ENCODE results near the gene TNRC6C. TPM values are rescaled to one million over a fixed set of nuclear protein-coding genes. Genes with fewer than 3 reads are reported as not detected.

TNRC6C gene
- total RNA-seq, 1 donor from 2014 or later: 64.7 TPM

DNA sequence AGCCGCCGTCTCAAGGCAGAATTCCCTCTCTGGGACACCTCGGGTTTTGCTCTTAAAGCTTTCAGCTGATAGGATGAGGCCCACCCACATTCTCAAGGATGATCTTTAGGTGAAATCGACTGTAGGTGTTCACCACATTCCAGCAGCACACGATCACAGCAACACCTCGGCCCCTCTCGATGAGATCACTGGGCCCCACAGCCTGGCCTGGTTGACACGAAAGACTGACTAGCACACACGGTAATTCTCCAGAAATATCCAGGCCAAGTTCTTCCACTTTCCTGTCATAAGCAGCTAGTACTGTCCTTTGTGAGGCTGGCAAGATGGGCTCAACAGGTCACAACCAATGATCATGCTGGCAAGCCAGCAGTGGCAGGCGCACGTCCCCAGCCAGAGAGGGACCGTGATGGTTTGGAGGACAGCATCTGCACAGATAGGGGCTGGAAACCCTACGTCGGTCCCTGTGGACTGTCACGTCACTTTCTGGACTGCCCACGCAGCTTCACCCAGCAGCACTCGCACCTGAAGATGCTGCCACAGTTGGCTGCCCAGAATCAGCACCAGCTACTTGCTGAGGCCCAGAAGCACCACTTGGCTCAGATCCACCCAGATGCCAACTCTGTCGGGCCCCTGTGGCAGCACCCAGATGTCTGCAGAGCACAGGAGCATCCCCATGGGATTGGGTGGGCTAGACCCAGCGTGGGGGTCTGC lies 152.7 kb downstream of the TNRC6C start:
- TF ChIP-seq, protein P1, sequence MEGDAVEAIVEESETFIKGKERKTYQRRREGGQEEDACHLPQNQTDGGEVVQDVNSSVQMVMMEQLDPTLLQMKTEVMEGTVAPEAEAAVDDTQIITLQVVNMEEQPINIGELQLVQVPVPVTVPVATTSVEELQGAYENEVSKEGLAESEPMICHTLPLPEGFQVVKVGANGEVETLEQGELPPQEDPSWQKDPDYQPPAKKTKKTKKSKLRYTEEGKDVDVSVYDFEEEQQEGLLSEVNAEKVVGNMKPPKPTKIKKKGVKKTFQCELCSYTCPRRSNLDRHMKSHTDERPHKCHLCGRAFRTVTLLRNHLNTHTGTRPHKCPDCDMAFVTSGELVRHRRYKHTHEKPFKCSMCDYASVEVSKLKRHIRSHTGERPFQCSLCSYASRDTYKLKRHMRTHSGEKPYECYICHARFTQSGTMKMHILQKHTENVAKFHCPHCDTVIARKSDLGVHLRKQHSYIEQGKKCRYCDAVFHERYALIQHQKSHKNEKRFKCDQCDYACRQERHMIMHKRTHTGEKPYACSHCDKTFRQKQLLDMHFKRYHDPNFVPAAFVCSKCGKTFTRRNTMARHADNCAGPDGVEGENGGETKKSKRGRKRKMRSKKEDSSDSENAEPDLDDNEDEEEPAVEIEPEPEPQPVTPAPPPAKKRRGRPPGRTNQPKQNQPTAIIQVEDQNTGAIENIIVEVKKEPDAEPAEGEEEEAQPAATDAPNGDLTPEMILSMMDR (IDR thresholded peaks at IDR 0.05; ENCODE audit: partially characterized antibody, unreplicated experiment): no peak
- H3K27me3 Mint-ChIP-seq (ENCODE audit: unreplicated experiment): peaks cover 4% of the 10 kb centered on the region
- H3K9me3 Mint-ChIP-seq (ENCODE audit: unreplicated experiment): peaks cover 10% of the 10 kb centered on the region
- H3K36me3 Mint-ChIP-seq (ENCODE audit: unreplicated experiment): no peaks in the 10 kb centered on the region
- no peak overlapping the region for H3K27ac Mint-ChIP-seq (ENCODE audit: unreplicated experiment)
- DNase-seq: peak; percentile 8
- no peak overlapping the region for H3K4me3 Mint-ChIP-seq (ENCODE audit: unreplicated experiment)
- H3K4me1 Mint-ChIP-seq (ENCODE audit: low read depth, unreplicated experiment): peaks cover 2% of the 10 kb centered on the region

GRCh38 chr17:78111727-78112517 lies 153.4 kb downstream of the TNRC6C start:
- no peak overlapping the region for H3K27ac Mint-ChIP-seq (ENCODE audit: unreplicated experiment)
- H3K4me1 Mint-ChIP-seq (ENCODE audit: low read depth, unreplicated experiment): peaks cover 2% of the 10 kb centered on the region
- H3K27me3 Mint-ChIP-seq (ENCODE audit: unreplicated experiment): peaks cover 4% of the 10 kb centered on the region
- TF ChIP-seq, protein P1 (IDR thresholded peaks at IDR 0.05; ENCODE audit: partially characterized antibody, unreplicated experiment): no peak
- H3K36me3 Mint-ChIP-seq (ENCODE audit: unreplicated experiment): no peaks in the 10 kb centered on the region
- peak; percentile 19 for DNase-seq
- no peak overlapping the region for H3K4me3 Mint-ChIP-seq (ENCODE audit: unreplicated experiment)
- peaks cover 10% of the 10 kb centered on the region for H3K9me3 Mint-ChIP-seq (ENCODE audit: unreplicated experiment)

DNA sequence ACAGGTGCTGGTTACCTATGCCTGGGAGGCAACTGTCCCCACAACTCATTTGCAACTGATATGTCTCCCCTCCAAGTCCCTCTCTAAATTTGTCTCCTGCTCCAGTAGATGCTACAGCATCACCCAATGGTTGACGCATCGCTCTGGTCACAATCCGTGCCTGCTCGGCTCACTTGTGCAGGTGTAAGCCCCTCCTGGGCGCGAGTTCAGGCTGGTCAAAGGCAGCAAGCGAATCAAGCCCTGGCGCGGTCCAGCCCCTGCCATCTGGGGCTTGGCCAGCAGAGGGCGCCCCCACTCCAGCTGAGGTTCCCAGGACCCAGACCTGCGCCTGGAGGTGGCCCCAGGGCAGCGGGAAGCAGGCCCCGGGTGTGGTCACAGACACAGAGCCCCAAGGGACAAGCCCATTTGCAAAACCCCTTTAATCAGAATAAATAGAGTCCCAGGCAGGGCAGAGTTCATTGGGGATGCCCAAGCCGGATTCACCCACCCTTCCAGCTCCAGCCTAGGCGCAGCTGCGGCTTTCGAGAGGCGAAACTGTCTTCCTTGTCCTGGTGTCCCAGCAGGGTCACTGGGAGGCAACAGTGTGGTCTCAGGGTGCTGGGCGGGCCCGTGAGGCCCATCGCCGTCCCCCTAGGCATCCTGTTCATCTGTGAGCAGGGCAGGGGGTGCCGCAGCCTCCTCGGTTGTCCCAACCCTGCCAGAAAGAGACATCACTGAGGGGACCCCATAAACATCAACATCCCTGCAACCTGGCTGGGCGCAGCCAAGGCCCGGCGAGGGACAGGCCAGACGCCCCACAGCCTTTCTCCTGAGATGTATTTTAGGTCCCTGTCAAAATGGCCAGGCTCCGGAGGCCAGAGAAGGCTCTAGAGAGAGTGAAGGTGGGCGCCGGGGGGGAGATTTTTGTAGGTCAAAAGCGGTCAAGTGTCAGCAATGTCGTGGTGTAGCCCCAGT lies 154.3 kb downstream of the TNRC6C start:
- H3K4me1 Mint-ChIP-seq (ENCODE audit: low read depth, unreplicated experiment): peaks cover 2% of the 10 kb centered on the region
- peaks cover 10% of the 10 kb centered on the region for H3K9me3 Mint-ChIP-seq (ENCODE audit: unreplicated experiment)
- TF ChIP-seq, protein P1 (IDR thresholded peaks at IDR 0.05; ENCODE audit: partially characterized antibody, unreplicated experiment): peak; percentile 100
- no peak overlapping the region for H3K4me3 Mint-ChIP-seq (ENCODE audit: unreplicated experiment)
- no peak overlapping the region for H3K27ac Mint-ChIP-seq (ENCODE audit: unreplicated experiment)
- DNase-seq: peak; percentile 92
- peaks cover 4% of the 10 kb centered on the region for H3K27me3 Mint-ChIP-seq (ENCODE audit: unreplicated experiment)
- H3K36me3 Mint-ChIP-seq (ENCODE audit: unreplicated experiment): no peaks in the 10 kb centered on the region

- no peaks in the 10 kb centered on the region for H3K36me3 Mint-ChIP-seq (ENCODE audit: unreplicated experiment)
- DNase-seq: no peak
- H3K4me3 Mint-ChIP-seq (ENCODE audit: unreplicated experiment): no peak overlapping the region
- peaks cover 2% of the 10 kb centered on the region for H3K4me1 Mint-ChIP-seq (ENCODE audit: low read depth, unreplicated experiment)
- TF ChIP-seq, protein P1 (IDR thresholded peaks at IDR 0.05; ENCODE audit: partially characterized antibody, unreplicated experiment): no peak
- no peak overlapping the region for H3K27ac Mint-ChIP-seq (ENCODE audit: unreplicated experiment)
- H3K9me3 Mint-ChIP-seq (ENCODE audit: unreplicated experiment): peaks cover 9% of the 10 kb centered on the region
- peaks cover 6% of the 10 kb centered on the region for H3K27me3 Mint-ChIP-seq (ENCODE audit: unreplicated experiment)
Measured at GRCh38 chr17:78113804-78114785, 155.6 kb downstream of the TNRC6C start.
